ENCODE measurements around the gene LRRC52.

GRCh38 chr1:165520646-165521045 is 23.2 kb upstream of the LRRC52 start:
- no peak for TF ChIP-seq POLR2A (IDR thresholded peaks at IDR 0.05)
- TF ChIP-seq CTCF (IDR thresholded peaks at IDR 0.05), result no peak
